ENCODE measurements around the gene HOPX. TPM values are rescaled to one million over a fixed set of nuclear protein-coding genes. Genes with fewer than 3 reads are reported as not detected.
A peak's percentile ranks its signal among the peaks of the same experiment; 100 is the strongest.

HOPX gene
- total RNA-seq, 1 donor from 2014 or later = 42.1 TPM

DNA sequence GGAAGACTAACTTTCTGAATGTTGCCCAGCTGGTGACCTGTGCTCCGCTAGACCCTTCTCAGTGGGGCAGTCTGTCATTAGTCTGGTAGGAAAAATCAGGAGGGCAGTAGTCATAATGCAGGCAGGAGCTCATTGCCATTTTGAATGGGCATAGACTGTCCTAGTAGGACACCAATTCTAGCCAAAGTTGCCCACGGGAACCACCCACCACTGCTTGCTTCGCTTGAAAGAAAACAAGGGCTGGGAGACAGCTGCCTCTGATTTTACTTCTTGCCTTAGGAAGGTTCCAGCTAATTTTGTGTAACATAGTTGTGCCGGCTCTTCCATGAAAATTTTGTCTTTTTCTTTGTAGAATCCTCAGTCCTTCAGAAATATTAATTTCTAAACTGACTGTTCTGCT is 23.3 kb downstream of the HOPX start:
- peak overlapping the region; percentile 81 for H3K4me3 Mint-ChIP-seq
- no peaks in the 10 kb centered on the region for H3K36me3 Mint-ChIP-seq
- H3K27me3 Mint-ChIP-seq = peaks cover 67% of the 10 kb centered on the region
- peaks cover 13% of the 10 kb centered on the region for H3K4me1 Mint-ChIP-seq (ENCODE audit: unreplicated experiment)
- no peak overlapping the region for H3K27ac Mint-ChIP-seq
- DNase-seq (ENCODE audit: extremely low spot score, unreplicated experiment) = no peak
- TF ChIP-seq, protein P1, sequence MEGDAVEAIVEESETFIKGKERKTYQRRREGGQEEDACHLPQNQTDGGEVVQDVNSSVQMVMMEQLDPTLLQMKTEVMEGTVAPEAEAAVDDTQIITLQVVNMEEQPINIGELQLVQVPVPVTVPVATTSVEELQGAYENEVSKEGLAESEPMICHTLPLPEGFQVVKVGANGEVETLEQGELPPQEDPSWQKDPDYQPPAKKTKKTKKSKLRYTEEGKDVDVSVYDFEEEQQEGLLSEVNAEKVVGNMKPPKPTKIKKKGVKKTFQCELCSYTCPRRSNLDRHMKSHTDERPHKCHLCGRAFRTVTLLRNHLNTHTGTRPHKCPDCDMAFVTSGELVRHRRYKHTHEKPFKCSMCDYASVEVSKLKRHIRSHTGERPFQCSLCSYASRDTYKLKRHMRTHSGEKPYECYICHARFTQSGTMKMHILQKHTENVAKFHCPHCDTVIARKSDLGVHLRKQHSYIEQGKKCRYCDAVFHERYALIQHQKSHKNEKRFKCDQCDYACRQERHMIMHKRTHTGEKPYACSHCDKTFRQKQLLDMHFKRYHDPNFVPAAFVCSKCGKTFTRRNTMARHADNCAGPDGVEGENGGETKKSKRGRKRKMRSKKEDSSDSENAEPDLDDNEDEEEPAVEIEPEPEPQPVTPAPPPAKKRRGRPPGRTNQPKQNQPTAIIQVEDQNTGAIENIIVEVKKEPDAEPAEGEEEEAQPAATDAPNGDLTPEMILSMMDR (conservative IDR thresholded peaks at IDR 0.05) = no peak
- no peaks in the 10 kb centered on the region for H3K9me3 Mint-ChIP-seq

DNA sequence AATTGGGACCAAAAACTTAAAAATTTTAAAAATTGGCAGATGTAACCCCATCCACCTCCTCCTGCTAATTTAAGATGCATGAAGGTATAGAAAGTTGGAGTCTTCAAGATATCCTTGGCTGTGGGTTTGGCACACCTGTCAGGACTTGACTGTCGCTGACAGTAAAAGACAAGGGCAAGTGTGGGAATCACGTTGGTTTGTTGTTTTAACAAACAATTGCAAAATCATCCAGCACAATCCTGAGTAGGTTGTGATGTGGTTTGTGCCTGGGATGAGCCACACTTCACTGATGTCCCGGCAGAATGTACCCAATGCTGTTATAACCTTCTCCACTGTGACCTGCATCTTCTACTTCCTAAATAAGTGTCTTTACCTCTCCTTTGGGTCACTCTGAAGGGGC is 24.0 kb downstream of the HOPX start:
- H3K27ac Mint-ChIP-seq = no peak overlapping the region
- peaks cover 70% of the 10 kb centered on the region for H3K27me3 Mint-ChIP-seq
- H3K36me3 Mint-ChIP-seq = no peaks in the 10 kb centered on the region
- TF ChIP-seq, protein P1 (conservative IDR thresholded peaks at IDR 0.05) = no peak
- H3K9me3 Mint-ChIP-seq = no peaks in the 10 kb centered on the region
- peaks cover 13% of the 10 kb centered on the region for H3K4me1 Mint-ChIP-seq (ENCODE audit: unreplicated experiment)
- peak overlapping the region; percentile 81 for H3K4me3 Mint-ChIP-seq
- no peak for DNase-seq (ENCODE audit: extremely low spot score, unreplicated experiment)

DNA sequence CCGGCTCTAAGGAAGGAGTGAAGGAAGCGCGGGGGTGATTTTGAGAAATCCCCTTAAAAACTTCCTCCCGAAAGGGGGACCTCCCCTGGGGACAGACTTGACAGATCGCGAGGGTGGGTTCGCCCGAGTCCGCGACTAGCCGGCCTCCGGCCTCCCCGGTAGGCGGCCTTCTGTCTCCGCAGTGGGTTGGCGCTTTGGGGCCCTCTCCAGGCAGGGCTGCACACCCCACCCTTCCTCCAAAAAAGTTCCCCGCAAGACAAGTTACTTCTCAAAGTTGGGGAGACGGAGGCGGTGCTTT is 24.8 kb downstream of the HOPX start:
- no peak for DNase-seq (ENCODE audit: extremely low spot score, unreplicated experiment)
- Mint-ChIP-seq H3K27ac (no peak overlapping the region), H3K27me3 (peaks cover 75% of the 10 kb centered on the region), H3K4me1 (ENCODE audit: unreplicated experiment) (peaks cover 13% of the 10 kb centered on the region), H3K9me3 (no peaks in the 10 kb centered on the region), H3K4me3 (peak overlapping the region; percentile 81), H3K36me3 (no peaks in the 10 kb centered on the region)
- TF ChIP-seq, protein P1 (conservative IDR thresholded peaks at IDR 0.05) = peak; percentile 44

DNA sequence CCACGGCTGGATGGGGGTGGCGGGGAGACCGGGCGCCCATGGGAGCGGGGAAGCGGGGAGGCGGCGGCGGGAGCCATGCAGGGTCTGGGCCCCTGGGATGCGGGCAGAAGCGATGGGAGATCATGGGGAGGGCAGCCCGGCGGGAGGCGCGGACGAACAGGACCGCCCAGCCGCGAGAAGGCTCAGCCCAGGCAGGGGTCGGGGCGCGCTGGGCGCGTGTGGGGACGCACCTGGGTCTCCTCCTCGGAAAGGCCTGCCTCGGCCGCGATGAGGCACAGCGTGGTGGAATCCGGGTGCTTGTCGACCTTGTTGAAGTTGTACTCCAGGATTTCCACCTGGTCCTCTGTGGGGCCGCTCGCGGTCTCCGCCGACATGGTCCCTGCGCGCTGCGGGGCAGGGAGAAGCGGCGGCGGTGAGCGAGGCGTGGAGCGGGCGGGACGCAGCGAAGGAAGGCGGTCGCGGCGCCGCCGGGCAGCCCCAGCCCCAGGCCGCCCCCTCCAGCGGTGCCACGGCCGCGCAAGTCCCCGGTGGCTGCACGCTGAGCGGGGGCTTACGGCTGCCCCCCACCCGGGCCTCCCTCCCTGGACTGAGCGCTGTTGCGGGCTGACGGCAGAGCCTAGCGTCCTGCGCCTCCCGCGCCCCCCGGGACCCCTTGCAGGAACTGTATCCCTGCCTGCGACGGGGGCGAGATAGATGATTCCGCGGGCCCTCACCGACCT is 25.3 kb downstream of the HOPX start:
- Mint-ChIP-seq H3K27me3 (peaks cover 77% of the 10 kb centered on the region), H3K4me3 (peak overlapping the region; percentile 92)
- DNase-seq (ENCODE audit: extremely low spot score, unreplicated experiment) = no peak

DNA sequence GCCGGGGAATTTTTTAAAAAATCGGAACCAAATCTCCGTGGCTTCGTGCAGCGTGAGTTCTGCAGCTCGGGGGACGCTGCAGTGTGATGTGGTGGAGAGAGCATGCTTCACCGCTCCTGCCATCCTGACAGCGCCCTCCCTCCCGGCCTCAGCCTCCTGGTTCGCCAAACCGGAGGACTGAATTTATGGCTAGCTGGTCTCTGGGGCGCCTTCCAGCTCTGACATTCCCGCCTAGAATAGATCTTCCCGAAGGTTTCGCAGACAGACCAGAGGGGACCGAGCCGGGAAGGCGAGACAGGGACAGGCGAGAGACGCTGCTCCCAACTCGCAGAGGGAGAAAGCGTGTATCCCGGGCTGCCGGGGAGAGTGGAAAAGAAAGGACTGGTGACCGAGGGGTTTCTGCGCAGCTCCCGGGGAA is 25.9 kb downstream of the HOPX start:
- H3K4me1 Mint-ChIP-seq (ENCODE audit: unreplicated experiment) = peaks cover 17% of the 10 kb centered on the region
- H3K9me3 Mint-ChIP-seq = no peaks in the 10 kb centered on the region
- TF ChIP-seq, protein P1 (conservative IDR thresholded peaks at IDR 0.05) = no peak
- peak overlapping the region; percentile 92 for H3K4me3 Mint-ChIP-seq
- peaks cover 82% of the 10 kb centered on the region for H3K27me3 Mint-ChIP-seq
- peak overlapping the region; percentile 71 for H3K27ac Mint-ChIP-seq
- H3K36me3 Mint-ChIP-seq = no peaks in the 10 kb centered on the region
- DNase-seq (ENCODE audit: extremely low spot score, unreplicated experiment) = no peak

More for the DNA sequence above, 25.3 kb downstream of the HOPX start:
- peak overlapping the region; percentile 71 for H3K27ac Mint-ChIP-seq
- H3K9me3 Mint-ChIP-seq = no peaks in the 10 kb centered on the region
- H3K36me3 Mint-ChIP-seq = no peaks in the 10 kb centered on the region
- TF ChIP-seq, protein P1 (conservative IDR thresholded peaks at IDR 0.05) = no peak
- peaks cover 16% of the 10 kb centered on the region for H3K4me1 Mint-ChIP-seq (ENCODE audit: unreplicated experiment)

All from type B pancreatic cell (in vitro differentiated cells).